GM19193 (cell line): Measurements from ENCODE around the gene POLA2.

ENCODE experiments used
- POLR2A ChIP-seq: IDR thresholded peaks from 4 replicates; pipeline ENCODE4 v1.6.1; 2011; ENCODE audit not compliant: insufficient read depth, insufficient read length; ENCODE audit errors: extremely low read depth

Gene POLA2

GRCh38 chr11:65327021-65327420 lies 65.3 kb downstream of the POLA2 start:
- no peak for TF ChIP-seq POLR2A

GRCh38 chr11:65329478-65329877 lies 67.7 kb downstream of the POLA2 start:
- no peak for TF ChIP-seq POLR2A

GRCh38 chr11:65329944-65330403 lies 68.2 kb downstream of the POLA2 start:
- TF ChIP-seq POLR2A = no peak

GRCh38 chr11:65330544-65330943 lies 68.8 kb downstream of the POLA2 start:
- TF ChIP-seq POLR2A = no peak

GRCh38 chr11:65334696-65335295 lies 73.0 kb downstream of the POLA2 start:
- TF ChIP-seq POLR2A = no peak

- no peak for TF ChIP-seq POLR2A
Measured at GRCh38 chr11:65338676-65339075, 76.9 kb downstream of the POLA2 start.

GRCh38 chr11:65340226-65340625 lies 78.5 kb downstream of the POLA2 start:
- TF ChIP-seq POLR2A = no peak

GRCh38 chr11:65341856-65342255 lies 80.1 kb downstream of the POLA2 start:
- no peak for TF ChIP-seq POLR2A
